Measurements from ENCODE around the gene DDX19B. TPM values are rescaled to one million over a fixed set of nuclear protein-coding genes. Genes with fewer than 3 reads are reported as not detected.

The DDX19B gene
- total RNA-seq, 2 donors from 2014 or later: 20.8 to 21.6 TPM

DNA sequence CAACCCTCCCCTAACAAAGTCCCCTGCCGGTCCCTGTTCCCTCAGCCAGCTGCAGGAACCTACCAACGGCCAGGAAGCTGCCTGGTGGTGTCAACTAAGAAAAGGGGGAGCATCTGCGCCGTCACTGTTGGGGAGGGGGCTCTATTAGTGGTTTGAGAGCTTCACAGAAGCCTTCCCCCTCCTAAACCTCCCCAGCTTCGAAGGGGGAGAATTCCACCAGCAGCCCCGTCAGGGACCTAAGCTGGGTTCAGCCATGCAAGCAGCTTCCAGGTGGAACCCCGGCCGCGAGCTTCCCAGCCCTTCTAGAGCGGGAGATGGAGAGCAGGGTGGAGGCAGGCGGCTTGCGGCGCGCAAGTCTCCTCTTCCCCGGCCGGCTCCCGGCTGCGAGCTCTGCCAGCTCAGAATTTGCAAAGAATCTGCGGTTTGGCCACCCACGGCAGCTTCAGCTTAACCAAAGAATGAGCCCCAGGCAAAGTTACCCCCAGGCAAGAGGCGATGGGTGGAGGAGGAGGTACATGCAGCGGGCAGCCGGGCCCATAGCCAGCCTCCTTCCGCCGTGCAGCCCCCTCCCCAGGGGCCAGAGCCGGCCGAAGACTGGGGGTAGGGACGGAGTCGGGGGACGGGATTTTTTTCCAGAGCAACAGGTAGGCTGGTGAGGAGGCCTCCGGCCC, 81.4 kb downstream of the DDX19B start:
- peak; percentile 64 for DNase-seq (ENCODE audit: low spot score)
- H3K4me1 ChIP-seq: peaks cover 0 to 34% of the 10 kb centered on the region in 2 donors
- peaks cover 11% of the 10 kb centered on the region for H3K36me3 ChIP-seq
- H3K27ac ChIP-seq: peak overlapping the region; percentile 78 to 88
- H3K9me3 ChIP-seq: no peaks in the 10 kb centered on the region
- H3K4me3 ChIP-seq: peak overlapping the region; percentile 52 to 69
- no peaks in the 10 kb centered on the region for H3K27me3 ChIP-seq
- TF ChIP-seq, protein P1, sequence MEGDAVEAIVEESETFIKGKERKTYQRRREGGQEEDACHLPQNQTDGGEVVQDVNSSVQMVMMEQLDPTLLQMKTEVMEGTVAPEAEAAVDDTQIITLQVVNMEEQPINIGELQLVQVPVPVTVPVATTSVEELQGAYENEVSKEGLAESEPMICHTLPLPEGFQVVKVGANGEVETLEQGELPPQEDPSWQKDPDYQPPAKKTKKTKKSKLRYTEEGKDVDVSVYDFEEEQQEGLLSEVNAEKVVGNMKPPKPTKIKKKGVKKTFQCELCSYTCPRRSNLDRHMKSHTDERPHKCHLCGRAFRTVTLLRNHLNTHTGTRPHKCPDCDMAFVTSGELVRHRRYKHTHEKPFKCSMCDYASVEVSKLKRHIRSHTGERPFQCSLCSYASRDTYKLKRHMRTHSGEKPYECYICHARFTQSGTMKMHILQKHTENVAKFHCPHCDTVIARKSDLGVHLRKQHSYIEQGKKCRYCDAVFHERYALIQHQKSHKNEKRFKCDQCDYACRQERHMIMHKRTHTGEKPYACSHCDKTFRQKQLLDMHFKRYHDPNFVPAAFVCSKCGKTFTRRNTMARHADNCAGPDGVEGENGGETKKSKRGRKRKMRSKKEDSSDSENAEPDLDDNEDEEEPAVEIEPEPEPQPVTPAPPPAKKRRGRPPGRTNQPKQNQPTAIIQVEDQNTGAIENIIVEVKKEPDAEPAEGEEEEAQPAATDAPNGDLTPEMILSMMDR (IDR thresholded peaks at IDR 0.05): no peak

DNA sequence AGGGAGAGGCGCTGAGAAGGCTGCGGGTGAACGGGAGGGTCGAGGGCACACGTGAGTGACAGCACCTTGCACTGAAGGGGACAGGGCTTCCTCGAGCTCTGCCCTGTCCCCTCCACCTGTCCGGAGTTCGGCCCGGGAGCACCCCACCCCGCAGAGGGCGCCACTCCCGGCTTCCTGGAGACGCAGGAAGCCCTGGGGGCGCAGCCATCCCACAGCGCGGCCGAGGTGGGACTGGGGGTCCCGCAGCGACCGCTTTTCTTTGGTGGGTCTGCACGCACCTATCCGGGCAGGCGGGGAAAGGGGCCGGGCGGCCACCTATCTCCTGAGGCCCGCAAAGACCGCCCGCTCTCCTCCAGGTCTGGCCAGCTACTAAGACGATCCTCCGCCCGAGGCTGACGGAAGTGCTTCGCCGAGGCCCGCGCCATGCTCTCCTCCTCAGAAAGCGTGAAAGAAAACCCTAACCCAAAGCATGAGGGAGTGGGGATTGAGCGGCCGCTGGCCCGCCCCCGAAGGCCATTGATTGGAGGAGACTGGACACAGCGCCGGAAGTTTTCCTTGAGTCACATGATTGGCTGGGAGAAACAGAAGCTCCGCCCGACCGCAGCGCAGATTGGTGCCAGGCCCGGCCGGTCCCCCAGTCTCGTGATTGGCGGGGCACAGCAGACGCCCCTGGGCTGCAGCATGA, 82.1 kb downstream of the DDX19B start:
- Histone ChIP-seq H3K4me3 (peak overlapping the region; percentile 52 to 69), H3K9me3 (no peaks in the 10 kb centered on the region), H3K4me1 (peaks cover 0 to 29% of the 10 kb centered on the region in 2 donors), H3K27ac (peak overlapping the region; percentile 78 to 88), H3K36me3 (peaks cover 6% of the 10 kb centered on the region), H3K27me3 (no peaks in the 10 kb centered on the region)
- DNase-seq (ENCODE audit: low spot score): peak; percentile 99
- TF ChIP-seq, protein P1 (IDR thresholded peaks at IDR 0.05): peak in 1 of 2 donors; percentile 59

DNA sequence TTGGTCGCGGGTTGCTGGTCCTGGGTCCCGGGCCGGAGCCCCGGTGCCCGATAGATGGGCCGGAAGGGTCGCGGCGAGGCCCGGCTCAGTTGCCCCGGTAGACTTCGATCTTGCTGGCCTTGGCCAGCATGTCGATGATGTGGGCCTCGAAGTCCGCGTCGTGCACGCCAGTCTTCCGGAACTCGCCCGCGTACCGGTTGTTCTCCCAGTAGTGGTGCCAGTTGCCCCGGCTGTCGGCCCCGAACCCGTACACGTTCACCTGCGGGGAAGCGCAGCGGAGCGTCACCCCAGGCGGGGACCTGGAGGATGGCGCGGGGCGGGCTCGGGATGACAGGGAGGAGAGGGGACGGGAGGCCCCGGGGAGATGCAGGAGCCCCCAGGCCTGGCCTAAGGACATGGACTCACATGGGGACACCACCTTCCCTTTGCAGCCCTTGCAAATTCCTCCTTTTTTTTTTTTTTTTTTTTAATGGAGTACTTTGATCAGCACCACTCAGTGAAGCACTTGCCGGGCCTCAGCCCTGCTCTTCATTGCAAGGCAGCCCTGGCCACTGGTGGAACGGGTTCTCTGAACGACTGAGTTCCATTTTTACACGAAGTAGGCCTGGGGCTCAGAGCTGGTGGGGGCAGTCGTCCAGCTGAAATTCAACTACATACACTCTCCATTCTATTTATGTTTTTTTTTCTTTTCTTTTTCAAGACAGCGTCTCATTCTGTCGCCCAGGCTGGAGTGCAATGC, 82.8 kb downstream of the DDX19B start:
- Histone ChIP-seq H3K27me3 (no peaks in the 10 kb centered on the region), H3K4me1 (peaks cover 0 to 23% of the 10 kb centered on the region in 2 donors), H3K4me3 (peak overlapping the region; percentile 52 to 69), H3K9me3 (no peaks in the 10 kb centered on the region), H3K27ac (peak overlapping the region; percentile 78 to 88), H3K36me3 (no peaks in the 10 kb centered on the region)
- TF ChIP-seq, protein P1 (IDR thresholded peaks at IDR 0.05): no peak
- DNase-seq (ENCODE audit: low spot score): no peak

DNA sequence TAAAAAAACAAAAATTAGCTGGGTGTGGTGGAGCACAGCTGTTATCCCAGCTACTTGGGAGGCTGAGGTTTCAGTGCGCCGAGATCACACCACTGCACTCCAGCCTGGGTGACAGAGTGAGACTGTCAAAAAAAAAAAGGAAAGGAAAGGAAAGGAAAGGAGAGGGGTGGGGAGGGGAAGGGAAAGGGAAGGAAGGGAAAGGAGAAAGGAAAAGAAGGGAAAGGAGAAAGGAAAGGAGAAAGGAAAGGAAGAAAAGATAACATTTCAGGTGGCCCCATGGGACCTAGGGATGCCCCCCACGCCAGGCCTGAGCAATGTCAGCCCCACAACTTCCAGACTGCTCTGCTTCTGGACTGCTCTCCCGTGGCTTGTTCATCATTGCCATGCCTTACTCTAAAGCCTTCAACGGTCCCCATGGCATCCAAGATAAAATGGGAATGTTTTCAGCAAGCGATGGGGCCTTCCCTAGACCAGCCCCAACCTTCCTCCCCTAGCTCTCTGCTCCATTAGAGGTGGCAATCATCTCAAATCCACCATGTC, 84.5 kb downstream of the DDX19B start:
- no peaks in the 10 kb centered on the region for H3K36me3 ChIP-seq
- H3K27ac ChIP-seq: no peak overlapping the region
- H3K4me3 ChIP-seq: no peak overlapping the region
- no peak for DNase-seq (ENCODE audit: low spot score)
- peaks cover 0 to 23% of the 10 kb centered on the region in 2 donors for H3K4me1 ChIP-seq
- no peaks in the 10 kb centered on the region for H3K9me3 ChIP-seq
- H3K27me3 ChIP-seq: no peaks in the 10 kb centered on the region
- TF ChIP-seq, protein P1 (IDR thresholded peaks at IDR 0.05): no peak

Other genes with a start within 250 kb of the DDX19B start
- gene PDPR, start 184.9 kb upstream of the DDX19B start, total RNA-seq: 10 to 100 TPM; 19.3 to 26.4 TPM
- not detected for gene CLEC18C, start 125.4 kb upstream of the DDX19B start, total RNA-seq
- gene EXOSC6, start 47.2 kb upstream of the DDX19B start, total RNA-seq: 10 to 100 TPM; 11.2 to 15.2 TPM
- gene AARS1, start 9.7 kb upstream of the DDX19B start, total RNA-seq: 10 to 100 TPM; 54.0 to 56.8 TPM
- gene DDX19A, start 47.7 kb downstream of the DDX19B start, total RNA-seq: 10 to 100 TPM; 23.3 to 24.9 TPM
- gene ST3GAL2, start 139.9 kb downstream of the DDX19B start, total RNA-seq: 10 to 100 TPM; 13.5 to 16.9 TPM
- 10 to 100 TPM in 1 of 2 donors, 1 to 10 TPM in 1; 9.5 to 10.2 TPM for gene FCSK, start 155.4 kb downstream of the DDX19B start, total RNA-seq
- 10 to 100 TPM; 29.1 to 41.8 TPM for gene COG4, start 224.4 kb downstream of the DDX19B start, total RNA-seq
- gene SF3B3, start 224.6 kb downstream of the DDX19B start, total RNA-seq: 10 to 100 TPM; 82.1 to 95.1 TPM

All from right atrium auricular region (tissue), 2 donors.